HG03039 (cell line): ENCODE results near the gene RRP1.

Source experiments
- ATAC-seq: cut with Tn5 transposase; IDR thresholded peaks from one replicate; pipeline ENCODE4 v1.9.1; 2021; ENCODE audit warnings: mild to moderate bottlenecking, moderate library complexity; ENCODE audit not compliant: unreplicated experiment

RRP1 gene

DNA sequence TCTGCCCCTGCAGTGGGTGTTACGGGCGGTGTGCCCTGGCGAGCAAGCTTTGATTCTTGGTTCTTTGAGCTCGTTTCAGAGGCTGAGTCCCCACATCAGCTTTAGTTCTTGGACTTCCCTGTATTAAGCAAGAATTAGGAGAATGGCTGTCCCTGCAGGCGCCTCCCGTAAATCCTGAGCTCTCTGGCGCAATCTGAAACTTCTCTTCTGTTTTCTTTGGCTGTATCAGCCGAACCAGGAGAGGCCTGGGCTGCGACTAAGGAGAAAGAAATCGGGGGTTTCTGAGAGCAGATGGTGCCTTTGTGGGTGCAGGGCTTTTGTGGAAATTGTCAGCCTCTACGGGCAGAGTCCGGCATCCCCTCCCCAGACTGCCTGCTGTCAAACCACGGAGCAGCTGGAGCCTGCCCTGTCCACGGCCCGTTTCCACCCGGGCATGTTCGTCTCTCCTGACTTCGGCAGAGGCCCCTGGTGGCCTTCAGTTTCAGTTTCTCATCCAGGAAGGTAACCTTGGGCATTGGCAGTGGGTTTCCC lies 31.2 kb upstream of the RRP1 start:
- no peak for ATAC-seq

DNA sequence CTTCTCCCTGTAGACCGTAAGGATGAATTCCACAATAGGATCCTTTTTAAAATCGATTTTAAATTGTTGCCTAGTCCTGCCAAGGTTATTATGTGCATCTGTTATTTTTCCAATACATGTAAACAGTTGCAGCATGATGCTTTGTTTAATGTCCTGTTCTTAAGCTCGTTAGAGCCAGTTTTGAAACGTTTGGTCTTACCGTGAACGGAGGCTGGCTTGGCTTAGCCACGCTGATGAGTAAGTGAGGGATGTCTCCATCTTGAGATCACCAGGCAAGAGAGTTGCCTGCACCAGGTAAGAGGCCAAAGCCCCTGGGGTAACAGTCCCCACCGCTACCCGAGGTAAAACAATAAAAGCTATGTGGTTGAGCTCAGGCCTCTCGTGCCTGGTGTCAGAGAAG lies 30.6 kb upstream of the RRP1 start:
- no peak for ATAC-seq

DNA sequence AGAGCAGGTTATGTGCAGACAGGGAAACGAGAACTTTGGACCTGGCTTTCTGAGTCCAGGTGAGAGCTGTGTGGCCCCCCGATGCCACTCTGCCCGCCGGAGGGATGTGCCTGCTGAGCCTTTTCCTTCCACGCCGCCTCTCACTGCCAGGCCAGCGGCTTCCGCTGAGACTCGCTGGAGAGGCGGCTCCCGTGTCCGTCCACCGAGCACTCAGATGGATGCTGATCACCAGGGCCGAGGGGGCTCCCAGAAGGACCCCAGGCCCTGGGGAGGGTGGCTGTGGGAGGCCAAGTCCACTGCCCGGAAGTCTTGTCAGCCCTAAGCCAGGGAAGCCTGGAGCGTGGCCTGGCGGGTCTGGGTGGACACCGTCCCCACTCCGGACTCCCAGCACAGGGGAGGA lies 29.7 kb upstream of the RRP1 start:
- ATAC-seq, result no peak

DNA sequence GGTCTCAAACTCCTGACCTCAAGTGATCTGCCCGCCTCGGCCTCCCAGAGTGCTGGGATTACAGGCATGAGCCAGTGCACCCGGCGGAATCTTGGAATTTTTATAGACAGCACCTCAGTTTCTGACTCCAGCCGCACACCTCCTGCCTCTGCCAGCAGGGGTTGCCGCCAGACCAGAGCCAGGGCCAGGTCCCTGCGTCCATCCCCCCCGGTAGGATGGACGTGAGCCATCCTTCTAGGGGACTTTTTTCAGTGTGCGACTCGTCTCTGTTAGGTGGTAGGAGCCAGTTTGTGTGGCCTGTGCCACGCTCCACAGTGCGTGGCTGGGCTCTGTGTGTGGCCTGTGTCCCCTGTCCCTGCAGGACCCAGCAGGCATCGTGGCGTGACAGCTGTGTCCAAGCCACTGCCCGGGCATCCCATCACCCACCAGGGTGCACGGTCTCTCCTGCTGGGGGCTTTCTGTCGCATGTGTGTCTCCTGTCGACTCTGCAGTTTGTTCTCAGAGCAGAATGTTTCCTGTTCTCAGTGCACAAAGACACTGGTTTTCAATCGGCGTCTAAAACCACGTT lies 28.9 kb upstream of the RRP1 start:
- no peak for ATAC-seq

DNA sequence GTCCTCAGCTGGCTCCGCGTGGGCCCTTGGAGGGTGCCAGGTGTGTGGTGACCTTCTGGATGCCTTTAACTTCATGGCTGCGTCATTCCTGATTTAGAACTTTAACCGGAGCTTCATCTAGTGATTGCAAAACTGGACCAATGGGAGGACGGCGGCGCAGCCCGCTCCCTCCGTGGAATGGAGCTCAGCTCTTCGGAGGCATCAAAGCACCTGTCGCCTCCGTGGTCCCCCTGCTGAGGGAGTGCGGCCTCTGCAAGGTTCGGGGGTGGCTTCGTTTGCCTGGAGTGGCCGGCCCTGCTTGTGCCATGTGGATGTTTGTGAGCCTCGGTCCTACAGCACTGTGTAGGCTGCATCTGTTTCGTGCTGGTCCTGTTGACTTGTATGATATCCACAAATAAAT lies 27.5 kb upstream of the RRP1 start:
- ATAC-seq, result no peak

DNA sequence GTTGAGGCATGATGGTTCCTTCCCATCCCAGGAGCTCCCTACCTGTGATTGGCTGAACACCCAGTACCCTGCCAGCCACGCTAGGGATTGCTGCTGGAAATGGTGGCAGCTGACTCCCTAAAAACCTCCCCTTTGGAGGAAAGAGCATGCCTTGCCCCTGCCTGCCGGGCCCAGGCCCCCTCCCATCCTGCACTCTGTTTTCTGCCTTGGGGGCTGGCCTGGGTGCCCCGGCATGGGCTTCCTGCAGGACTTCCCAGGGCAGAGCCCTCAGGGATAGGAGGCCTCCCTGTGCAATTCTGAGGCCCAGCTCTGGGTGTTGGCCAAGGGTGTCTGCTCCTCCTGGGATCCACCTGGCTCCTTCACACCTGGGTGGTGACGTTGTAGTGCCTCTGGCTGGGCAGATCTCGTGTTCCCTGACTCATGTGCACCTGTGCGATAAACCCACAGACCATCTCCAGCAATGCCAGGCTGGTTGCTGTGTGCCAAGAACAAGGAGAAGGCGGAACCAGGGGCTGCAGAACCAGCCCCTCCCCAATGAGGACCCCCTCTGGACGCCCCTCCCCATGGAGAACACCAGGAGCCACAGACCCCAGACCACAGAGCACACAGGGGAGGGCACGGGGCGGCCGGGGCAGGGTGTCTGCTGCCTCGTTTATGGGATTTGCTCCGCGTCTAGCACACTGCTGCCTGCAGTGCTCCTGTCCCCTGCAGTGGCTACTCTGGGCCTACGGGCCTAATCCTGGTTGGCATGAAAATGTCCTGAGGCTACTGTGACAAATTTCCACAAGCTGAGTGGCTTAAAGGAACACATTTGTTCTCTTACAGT lies 26.9 kb upstream of the RRP1 start:
- no peak for ATAC-seq

DNA sequence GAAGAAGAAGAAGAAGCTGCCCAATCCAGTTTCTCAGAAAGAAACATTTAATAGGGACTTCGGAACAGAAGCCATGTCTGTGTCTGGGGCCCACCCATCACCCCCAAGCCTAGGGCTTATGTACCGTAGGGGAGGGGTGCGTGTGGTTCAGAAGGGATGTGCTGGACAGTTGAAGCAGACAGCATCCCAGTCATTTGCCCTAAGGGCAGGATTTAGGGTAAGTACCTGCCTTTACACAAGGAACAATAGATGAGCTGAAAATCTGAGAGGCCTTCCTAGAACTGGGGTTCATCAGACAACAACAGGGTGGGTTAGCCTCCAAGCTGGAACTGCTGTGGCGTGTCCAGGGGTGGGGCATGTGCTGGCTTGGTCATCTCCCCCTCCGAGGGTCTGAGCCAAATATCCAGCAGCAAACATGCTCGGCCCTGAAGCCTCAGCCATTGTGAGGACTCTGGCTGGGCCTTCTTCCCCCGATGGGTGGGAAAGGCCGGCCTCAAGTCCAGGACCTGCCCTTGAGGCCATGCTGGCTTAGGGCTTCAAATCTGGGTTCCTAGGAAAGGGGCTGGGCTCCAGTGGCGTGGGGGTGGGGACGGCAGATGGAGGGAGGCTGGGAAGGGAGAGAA lies 25.4 kb upstream of the RRP1 start:
- ATAC-seq, result no peak

DNA sequence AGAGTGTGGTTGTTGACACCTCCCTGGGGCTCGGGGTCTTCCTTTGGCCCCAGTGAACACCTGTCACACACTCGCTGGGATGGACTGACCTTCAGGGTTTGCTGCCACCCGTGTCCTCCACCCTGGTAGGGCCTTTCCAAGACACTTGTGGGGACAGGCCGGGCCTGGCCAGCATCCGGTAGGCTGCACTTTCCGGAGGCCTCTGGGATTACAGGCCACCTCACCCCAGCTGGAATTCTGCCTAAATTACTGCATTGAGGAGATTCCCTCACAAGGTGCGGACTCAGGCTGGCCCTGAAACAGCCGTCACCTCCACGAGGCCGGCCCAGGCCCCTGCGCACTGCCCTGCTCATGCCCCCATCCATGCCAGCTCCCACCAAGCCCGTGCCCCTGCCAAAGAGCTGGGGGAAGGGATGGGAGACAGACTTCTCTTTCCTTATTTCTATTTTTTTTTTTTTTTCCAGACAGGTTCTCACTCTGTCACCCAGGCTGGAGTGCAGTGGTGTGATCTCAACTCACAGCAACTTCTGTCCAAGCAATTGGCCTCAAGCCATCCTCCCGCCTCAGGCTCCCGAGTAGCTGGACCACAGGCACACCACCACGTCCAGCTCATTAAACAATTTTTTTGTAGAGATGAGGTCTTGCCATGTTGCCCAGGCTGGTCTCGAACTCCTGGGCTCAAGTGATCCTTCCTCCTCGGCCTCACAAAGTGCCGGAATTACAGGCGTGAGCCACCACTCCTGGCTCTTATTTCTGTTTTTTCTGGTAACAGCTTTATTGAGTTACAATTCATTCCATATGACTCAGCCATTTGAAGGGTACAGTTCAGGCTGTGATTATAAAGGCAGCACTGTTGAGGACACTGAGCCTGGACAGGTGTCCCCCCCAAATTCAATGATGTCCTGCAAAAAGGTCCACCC lies 24.5 kb upstream of the RRP1 start:
- ATAC-seq, result no peak

DNA sequence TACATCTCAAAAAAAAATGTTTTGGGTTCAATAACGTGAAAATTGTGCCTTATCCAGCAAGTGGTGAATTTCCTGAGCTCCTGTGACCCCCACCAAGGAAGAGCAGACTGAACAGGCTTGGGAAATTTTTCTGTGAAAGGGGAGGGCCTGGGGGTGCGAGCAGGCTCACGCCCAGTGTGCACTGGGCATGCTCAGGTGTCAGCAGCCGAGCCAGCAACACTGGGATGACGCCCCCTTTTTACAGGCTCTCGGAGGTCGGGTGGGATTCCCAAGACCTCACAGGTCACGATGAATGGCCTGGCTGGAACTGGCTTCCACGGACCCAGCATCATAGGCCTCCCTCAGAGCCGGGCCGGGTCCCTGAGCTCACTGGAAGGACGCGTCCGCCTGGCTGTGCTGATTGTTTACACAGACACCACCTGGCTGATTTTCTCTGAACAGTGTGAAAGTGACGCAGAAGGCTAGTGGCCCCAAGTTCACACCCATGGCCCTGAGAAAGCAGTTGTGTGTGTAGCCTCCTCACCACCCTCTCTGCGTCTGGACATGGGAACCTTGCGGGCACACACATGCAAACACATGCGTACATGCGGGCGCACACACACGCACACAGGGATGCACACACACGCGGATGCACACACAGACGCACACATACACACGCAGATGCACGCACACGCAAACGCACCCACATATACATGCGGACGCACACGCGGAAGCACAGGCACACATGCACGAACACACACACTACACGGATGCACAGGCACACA lies 22.5 kb upstream of the RRP1 start:
- no peak for ATAC-seq

DNA sequence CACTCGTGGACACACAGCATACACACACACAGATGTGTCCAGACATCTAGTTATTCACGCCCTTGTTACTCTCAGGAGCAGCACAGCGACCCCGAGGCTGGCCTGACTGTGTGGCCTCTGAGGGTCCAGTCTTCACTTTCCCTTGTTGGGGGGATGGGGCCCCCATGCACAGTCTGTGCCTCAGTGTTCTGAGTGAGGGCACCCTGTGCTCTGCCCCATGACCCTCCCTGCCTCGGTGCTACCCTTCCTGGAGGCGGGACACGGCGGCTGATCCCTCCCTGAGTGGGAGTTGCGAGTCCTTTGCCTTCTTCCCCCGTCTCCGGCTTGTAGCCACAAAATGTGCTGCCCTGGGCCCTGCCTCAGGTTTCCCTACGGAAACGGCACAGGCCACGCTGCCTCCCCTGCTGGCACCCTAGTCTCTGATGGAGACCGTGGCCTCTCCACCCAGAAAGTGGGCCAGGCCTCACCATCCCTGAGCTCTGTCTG lies 21.8 kb upstream of the RRP1 start:
- ATAC-seq, result no peak

DNA sequence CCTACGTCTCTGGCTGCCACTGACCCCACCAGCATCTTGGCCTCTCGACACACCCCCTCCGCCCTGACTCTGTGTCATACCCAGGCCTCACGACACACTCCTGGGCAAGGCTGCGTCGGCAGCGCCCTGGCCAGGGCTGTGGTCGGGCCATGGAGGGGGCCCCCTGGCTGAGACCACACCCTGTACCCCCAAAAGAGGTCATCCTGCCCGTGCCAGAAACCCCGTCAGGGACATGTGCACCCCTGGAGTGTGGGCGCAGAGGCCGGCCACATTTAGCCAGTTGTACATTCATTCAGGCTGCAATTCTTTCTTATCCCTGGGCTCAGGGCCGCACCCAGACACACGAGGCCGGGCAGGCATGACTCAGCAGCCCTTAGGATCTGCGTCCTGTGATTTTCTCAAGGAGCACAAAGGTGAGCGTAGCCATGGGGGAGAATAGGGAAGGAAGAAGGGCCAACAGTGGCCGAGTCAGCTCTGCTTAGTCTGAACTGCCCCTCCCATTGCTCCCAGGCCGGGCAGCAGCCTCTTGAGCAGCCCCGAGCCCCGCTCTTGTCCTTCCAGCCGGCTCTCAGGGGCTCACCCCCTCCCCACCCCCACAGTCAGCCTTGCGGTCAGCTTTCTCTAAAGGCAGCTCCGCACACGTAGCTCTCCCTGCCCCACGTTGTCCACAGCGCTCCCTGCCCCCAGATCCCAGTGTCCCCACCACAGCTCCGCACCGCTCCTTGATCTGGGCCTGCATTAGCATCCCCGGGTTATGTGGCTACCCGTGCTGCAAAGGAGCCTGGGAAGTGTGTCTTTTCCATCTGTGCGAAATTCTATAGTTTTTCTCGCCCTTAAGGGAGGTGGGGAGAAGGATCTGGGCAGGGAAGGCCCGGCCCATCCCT lies 21.2 kb upstream of the RRP1 start:
- ATAC-seq, result no peak

DNA sequence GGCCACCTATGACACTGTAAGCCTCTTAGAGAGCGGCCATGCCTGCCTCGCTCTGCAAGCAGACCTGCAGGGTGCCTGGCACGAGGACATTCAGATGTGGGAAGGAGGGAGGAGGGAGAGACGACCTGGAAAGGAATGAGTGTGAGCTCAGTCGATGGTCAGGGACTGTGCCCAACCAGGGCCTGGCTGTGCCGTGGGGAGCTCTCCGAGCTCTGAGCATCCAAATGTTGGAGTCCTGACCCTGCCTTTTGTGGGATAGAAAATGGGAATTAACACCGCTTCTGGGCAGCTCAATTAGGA lies 20.6 kb upstream of the RRP1 start:
- ATAC-seq, result no peak

DNA sequence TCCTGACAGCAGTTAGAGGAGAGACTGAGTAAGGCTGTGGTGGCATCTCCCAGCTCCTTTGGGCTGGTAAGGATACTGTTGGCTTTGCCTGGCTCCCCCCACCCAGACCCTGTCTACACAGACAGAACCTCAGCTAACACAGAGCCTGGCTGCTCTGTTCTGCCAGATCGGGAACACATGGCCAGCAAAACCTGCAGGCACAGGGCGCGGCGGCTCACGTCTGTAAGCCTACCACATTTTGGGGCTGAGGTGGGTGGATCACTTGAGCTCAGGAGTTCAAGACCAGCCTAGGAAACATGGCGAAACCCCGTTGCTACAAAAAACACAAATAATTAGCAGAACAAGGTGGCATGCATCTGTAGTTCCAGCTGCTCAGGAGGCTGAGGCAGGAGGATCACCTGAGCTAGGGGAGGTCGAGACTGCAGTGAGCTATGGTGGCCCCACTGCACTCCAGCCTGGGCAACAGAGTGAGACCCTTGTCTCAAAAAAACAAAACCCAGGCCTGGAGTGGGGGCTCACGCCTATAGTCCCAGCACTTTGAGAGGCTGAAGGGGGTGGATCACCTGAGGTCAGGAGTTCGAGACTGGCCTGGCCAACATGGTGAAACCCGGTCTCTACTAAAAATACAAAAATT lies 19.9 kb upstream of the RRP1 start:
- ATAC-seq, result no peak

DNA sequence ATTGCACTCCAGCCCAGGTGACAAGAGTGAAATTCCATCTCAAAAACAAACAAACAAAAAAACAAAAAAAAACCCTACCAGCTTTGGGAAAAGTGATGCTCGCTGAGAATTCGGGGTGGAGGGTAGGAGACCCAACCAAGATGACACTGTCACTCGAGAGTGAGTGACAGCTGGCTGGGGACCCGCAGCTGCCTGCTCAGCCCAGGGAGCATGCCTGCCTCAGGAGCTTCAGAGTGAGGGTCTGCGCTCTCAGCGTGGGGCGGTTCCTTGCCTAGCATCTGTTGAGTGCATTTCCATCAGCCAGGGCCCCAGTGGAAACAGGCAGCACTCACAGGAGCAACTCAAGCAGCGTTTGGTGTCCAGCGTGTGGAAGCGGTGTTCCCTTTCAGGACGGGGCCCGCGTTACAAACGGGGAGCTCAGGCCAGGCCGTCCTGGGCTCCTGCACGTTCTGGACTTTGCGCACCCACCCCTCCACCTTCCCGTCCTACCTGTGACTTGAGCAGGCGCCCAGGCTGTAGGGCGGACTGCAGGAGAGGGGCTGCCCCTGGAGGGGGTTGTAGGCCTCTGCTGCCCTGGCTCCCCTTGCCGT lies 19.2 kb upstream of the RRP1 start:
- no peak for ATAC-seq

DNA sequence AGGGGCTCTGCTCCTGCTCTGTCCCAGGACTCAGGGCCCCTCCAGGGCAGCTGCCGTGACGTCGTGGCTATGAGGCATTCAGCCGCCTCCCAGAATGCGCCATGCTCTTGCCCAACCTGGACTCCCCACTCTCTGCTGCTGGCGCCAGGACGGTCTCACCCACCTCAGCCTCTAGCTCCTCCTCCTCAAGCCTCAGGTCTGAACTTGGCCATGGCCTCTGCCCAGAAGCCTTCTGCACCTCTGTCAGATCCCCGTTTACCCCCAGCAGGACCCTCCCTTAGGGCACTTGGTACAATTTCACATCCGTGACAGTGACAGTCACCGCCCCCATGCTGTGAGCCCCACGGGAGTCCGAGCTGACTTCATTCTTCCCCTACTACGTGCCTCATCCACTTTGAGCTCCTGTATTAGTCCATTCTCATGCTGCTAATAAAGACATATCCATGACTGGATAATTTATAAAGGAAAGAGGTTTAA lies 18.1 kb upstream of the RRP1 start:
- no peak for ATAC-seq

DNA sequence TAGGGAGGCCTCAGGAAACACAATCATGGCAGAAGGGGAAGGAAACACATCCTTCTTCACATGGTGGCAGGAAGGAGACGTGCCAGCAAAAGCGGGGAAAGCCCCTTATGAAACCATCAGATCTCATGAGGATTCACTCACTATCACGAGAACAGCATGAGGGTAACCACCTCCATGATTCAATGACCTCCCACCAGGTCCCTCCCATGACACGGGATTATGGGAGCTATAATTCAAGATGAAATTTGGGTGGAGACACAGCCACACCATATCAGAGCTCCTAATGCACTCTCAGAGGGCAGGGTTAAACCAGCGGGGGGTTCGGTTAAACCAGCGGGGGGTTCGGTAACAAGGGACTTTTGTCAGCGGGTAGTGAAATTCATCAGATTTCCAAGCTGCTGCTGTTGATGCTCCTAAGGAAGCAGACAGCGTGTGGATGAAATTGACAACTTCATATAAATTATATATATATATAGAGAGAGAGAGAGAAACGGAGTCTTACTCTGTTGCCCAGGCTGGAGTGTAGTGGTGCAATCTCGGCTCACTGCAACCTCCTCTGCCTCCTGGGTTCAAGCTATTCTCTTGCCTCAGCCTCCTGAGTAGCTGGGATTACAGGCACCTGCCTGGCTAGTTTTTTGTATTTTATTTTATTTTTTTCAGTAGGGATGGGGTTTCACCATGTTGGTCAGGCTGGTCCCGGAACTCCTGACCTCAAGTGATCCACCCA lies 17.5 kb upstream of the RRP1 start:
- ATAC-seq, result no peak

DNA sequence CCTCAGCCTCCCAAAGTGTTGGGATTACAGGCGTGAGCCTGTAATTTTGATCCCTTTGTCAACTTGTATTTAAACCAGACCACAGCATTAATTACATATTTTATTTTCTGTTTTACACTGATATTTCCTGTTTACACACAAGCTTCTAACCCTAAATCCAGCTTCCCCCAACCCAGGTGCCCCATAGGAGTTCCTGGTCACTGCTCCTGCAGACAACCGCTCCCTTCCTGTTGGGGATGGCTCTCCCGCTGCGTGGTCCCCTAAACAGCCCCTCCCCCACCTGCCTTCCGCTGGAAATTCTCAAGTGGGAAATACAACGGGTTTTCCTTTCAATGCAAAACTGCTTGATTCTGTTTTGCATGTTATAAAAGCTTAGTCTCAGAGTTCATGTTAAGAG lies 17.0 kb upstream of the RRP1 start:
- no peak for ATAC-seq

DNA sequence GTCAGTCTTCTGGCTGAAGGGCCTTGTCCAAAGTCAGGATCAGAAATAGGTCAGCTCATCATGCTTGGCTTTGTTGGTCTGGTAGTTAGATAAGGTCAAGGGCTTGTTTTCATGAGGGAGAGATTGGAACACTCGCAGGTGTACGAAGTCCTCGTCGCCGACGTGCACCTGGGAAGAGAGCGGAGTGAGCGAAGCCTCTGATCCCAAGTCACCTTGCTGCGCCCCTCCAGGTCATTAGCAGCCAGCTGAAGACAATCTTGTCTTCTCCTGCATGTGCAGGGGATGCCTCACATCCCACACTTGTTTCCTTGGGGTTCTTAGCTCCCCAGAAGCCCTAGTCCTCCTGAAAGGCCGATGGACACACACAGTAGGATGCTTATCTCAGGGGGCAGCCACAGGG lies 15.2 kb upstream of the RRP1 start:
- no peak for ATAC-seq
